SK-N-SH treated with all-trans-retinoic acid at 6 μM for 48 hours (cell line): Measurements from ENCODE around the gene HDAC4.

Experiments
- ARNTL ChIP-seq: fragments of 450-650 bp; formaldehyde crosslinking; IDR thresholded peaks from 2 replicates; pipeline ENCODE4 v1.5.0; 2020; ENCODE audit warnings: low read depth, mild to moderate bottlenecking, moderate library complexity, borderline replicate concordance
- CSDC2 ChIP-seq: fragments of 250-450 bp; sonication (Bioruptor Pico); IDR thresholded peaks from 2 replicates; pipeline ENCODE4 v1.5.0; 2020; ENCODE audit warnings: mild to moderate bottlenecking, moderate library complexity
- ISL1 ChIP-seq: fragments of 250-450 bp; sonication (Bioruptor Pico); IDR thresholded peaks from 2 replicates; pipeline ENCODE4 v2.1.2; 2022; ENCODE audit warnings: mild to moderate bottlenecking, moderate library complexity
- PPARA ChIP-seq: fragments of 250-450 bp; sonication (Bioruptor Pico); IDR thresholded peaks from 2 replicates; pipeline ENCODE4 v1.5.0; 2020; ENCODE audit warnings: mild to moderate bottlenecking, borderline replicate concordance
- RARB ChIP-seq: fragments of 250-450 bp; sonication (Bioruptor Pico); IDR thresholded peaks from 2 replicates; pipeline ENCODE4 v1.8.0; 2021; ENCODE audit warnings: mild to moderate bottlenecking, moderate library complexity
- TCF4 ChIP-seq: fragments of 250-450 bp; sonication (Bioruptor Pico); IDR thresholded peaks from 2 replicates; pipeline ENCODE4 v1.8.0; 2021; ENCODE audit warnings: mild to moderate bottlenecking, moderate library complexity, borderline replicate concordance
- TOX ChIP-seq: fragments of 250-450 bp; sonication (Bioruptor Pico); IDR thresholded peaks from 2 replicates; pipeline ENCODE4 v1.8.0; 2021; ENCODE audit warnings: mild to moderate bottlenecking, moderate library complexity, borderline replicate concordance
- ZFP30 ChIP-seq: fragments of 450-650 bp; formaldehyde crosslinking; IDR thresholded peaks from 2 replicates; pipeline ENCODE4 v1.5.0; 2022; ENCODE audit warnings: mild to moderate bottlenecking, moderate library complexity
- ZNF70 ChIP-seq: fragments of 450-650 bp; formaldehyde crosslinking; IDR thresholded peaks from 2 replicates; pipeline ENCODE4 v1.5.0; 2020; ENCODE audit warnings: mild to moderate bottlenecking, moderate library complexity
- TF ChIP-seq, protein P1 (sequence below): fragments of 250-450 bp; sonication (Bioruptor Pico); IDR thresholded peaks from 2 replicates; pipeline ENCODE4 v1.8.0; 2020; ENCODE audit warnings: mild to moderate bottlenecking, moderate library complexity, borderline replicate concordance
- TF ChIP-seq, protein P2 (sequence below): fragments of 250-450 bp; sonication (Bioruptor Pico); IDR thresholded peaks from 2 replicates; pipeline ENCODE4 v1.5.1; 2020; ENCODE audit warnings: low read depth, mild to moderate bottlenecking, moderate library complexity
- TF ChIP-seq, protein P3 (sequence below): fragments of 250-450 bp; sonication (Bioruptor Pico); IDR thresholded peaks from 2 replicates; pipeline ENCODE4 v1.8.0; 2021; ENCODE audit warnings: low read depth, mild to moderate bottlenecking, moderate library complexity, borderline replicate concordance

DNA sequence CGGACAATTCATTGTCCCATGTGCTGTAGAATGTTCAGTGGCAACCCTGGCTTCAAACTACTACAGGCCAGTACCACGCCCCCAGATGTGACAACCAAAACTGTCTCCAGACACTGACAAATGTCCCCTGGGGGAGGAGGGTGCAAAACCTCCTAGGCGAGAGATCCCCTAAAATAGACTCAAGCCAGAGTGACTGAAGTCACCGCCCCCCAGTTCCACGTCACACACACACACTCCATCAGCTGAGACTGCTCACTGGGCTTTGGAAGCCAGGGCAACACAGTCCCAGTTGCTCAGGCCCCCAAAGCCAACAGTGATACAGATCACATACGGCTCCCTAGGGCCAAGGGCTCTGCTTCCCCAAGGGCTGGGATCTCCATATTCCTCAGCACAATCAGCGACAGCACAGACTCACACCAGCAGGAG lies 19.1 kb downstream of the HDAC4 start:
- TF ChIP-seq, protein P1, sequence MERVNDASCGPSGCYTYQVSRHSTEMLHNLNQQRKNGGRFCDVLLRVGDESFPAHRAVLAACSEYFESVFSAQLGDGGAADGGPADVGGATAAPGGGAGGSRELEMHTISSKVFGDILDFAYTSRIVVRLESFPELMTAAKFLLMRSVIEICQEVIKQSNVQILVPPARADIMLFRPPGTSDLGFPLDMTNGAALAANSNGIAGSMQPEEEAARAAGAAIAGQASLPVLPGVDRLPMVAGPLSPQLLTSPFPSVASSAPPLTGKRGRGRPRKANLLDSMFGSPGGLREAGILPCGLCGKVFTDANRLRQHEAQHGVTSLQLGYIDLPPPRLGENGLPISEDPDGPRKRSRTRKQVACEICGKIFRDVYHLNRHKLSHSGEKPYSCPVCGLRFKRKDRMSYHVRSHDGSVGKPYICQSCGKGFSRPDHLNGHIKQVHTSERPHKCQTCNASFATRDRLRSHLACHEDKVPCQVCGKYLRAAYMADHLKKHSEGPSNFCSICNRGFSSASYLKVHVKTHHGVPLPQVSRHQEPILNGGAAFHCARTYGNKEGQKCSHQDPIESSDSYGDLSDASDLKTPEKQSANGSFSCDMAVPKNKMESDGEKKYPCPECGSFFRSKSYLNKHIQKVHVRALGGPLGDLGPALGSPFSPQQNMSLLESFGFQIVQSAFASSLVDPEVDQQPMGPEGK: no peak
- no peak for TF ChIP-seq CSDC2 (CRISPR knock-in tag)
- no peak for TF ChIP-seq ZFP30 (CRISPR knock-in tag)
- no peak for TF ChIP-seq PPARA
- no peak for TF ChIP-seq TCF4
- TF ChIP-seq, protein P2, sequence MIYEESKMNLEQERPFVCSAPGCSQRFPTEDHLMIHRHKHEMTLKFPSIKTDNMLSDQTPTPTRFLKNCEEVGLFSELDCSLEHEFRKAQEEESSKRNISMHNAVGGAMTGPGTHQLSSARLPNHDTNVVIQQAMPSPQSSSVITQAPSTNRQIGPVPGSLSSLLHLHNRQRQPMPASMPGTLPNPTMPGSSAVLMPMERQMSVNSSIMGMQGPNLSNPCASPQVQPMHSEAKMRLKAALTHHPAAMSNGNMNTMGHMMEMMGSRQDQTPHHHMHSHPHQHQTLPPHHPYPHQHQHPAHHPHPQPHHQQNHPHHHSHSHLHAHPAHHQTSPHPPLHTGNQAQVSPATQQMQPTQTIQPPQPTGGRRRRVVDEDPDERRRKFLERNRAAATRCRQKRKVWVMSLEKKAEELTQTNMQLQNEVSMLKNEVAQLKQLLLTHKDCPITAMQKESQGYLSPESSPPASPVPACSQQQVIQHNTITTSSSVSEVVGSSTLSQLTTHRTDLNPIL (CRISPR knock-in tag): no peak
- TF ChIP-seq RARB: no peak
- TF ChIP-seq, protein P3, sequence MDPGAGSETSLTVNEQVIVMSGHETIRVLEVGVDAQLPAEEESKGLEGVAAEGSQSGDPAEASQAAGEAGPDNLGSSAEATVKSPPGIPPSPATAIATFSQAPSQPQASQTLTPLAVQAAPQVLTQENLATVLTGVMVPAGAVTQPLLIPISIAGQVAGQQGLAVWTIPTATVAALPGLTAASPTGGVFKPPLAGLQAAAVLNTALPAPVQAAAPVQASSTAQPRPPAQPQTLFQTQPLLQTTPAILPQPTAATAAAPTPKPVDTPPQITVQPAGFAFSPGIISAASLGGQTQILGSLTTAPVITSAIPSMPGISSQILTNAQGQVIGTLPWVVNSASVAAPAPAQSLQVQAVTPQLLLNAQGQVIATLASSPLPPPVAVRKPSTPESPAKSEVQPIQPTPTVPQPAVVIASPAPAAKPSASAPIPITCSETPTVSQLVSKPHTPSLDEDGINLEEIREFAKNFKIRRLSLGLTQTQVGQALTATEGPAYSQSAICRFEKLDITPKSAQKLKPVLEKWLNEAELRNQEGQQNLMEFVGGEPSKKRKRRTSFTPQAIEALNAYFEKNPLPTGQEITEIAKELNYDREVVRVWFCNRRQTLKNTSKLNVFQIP (CRISPR knock-in tag): no peak
- no peak for TF ChIP-seq ZNF70
- no peak for TF ChIP-seq ISL1 (CRISPR knock-in tag)
- TF ChIP-seq ARNTL (CRISPR knock-in tag): no peak
- no peak for TF ChIP-seq TOX (CRISPR knock-in tag)
